Measurements from ENCODE around the gene QKI.
"Not testable (repeated sequence)": the region's sequence is repeated elsewhere in the genome, so short reads cannot be mapped to it uniquely, and the experiment has no call there.

Gene QKI

GRCh38 chr6:163414117-163414945 is at the start of gene QKI:
TSS of gene QKI (plus strand) at chr6:163414718. CDS start at chr6:163415194, 476 bp downstream.
- DNase-seq (ENCODE audit: low read depth) = no peak

- no peak for DNase-seq (ENCODE audit: low read depth)
These were observed 48.2 kb upstream of the QKI start for GRCh38 chr6:163366288-163366687.

GRCh38 chr6:163367497-163368183 is 46.9 kb upstream of the QKI start:
- no peak for DNase-seq (ENCODE audit: low read depth)

DNA sequence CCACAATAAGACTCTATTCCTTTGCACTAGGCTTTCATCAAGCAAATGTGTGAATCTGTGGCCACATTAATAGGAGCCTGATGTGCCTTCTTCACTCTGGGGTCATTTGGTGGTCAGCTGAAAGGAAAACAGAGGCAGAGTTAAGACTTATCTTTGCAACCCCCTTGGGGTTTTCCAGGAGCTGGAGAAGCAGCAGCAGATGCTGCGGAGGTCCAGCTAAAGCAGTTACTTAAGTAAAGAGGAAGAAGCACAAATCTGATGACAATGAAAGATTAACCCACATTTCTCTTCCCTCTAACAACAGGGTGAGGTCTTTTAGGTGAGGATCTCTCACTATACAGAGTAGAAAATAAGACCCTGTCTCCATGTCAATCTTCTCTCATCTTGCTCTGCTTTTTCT is 45.4 kb upstream of the QKI start:
- DNase-seq (ENCODE audit: low read depth) = no peak

GRCh38 chr6:163369628-163370365 is 44.7 kb upstream of the QKI start:
- no peak for DNase-seq (ENCODE audit: low read depth)

GRCh38 chr6:163370464-163371117 is 43.9 kb upstream of the QKI start:
- no peak for DNase-seq (ENCODE audit: low read depth)

- DNase-seq (ENCODE audit: low read depth) = no peak
These were observed 43.4 kb upstream of the QKI start for GRCh38 chr6:163371129-163371528.

GRCh38 chr6:163373240-163373639 is 41.3 kb upstream of the QKI start:
- DNase-seq (ENCODE audit: low read depth) = no peak

- no peak for DNase-seq (ENCODE audit: low read depth)
These were observed 39.2 kb upstream of the QKI start for GRCh38 chr6:163375361-163375760.

DNA sequence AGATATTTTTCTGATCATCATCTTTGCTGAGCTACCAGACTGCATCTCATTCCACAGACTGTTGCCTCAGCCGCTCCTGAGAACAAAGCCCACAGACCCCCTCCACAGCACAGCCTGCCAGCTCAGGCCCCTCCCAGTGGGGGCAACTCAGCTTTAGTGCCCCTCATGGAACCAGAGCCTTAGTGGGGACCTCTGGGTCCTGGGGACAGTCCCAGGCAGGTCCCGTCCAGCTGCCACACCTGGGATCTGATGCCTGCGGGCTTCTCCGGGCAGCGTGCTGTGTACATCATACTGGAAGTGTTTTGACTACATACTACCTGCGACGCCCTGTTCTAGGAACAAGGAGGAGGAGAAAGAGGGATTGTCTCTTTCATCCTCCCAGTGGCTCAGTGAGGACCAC is 38.3 kb upstream of the QKI start:
- DNase-seq (ENCODE audit: low read depth) = no peak

DNA sequence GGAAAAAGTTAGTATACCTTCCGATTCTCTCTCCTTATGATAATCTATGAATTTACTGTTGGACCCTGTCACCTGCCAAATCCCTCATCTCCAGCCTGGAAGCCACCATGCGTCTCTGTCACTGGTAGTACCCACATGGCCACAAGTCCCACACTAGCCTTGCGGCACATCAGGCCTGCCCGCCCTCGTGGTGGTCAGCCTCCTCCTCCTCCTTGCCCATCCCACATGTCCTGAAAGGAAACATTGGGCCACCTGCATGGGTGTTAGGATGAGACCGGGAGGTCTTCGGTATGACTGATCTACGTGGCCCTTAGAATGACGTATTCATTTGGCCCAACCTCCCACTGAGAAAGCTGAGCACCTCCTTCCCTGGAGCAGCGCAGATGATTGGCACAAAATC is 37.0 kb upstream of the QKI start:
- no peak for DNase-seq (ENCODE audit: low read depth)

DNA sequence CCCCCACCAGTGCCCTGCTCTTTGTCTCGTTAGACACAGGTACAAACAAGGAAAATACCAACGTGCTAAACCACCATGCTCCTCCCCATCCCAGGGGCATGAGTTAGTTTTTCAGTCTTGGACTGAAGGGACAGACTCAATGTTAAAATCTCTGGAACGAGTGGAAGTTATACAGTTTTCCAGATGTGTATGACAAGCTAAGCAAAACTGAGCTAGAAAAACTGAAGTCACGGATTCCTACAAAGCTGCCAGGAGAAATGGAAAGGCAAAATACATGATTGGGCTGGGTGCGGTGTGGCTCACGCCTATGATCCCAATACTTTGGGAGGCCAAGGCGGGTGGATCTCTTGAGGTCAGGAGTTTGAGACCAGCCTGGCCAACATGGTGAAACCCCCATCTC is 34.3 kb upstream of the QKI start:
- DNase-seq (ENCODE audit: low read depth) = no peak

DNA sequence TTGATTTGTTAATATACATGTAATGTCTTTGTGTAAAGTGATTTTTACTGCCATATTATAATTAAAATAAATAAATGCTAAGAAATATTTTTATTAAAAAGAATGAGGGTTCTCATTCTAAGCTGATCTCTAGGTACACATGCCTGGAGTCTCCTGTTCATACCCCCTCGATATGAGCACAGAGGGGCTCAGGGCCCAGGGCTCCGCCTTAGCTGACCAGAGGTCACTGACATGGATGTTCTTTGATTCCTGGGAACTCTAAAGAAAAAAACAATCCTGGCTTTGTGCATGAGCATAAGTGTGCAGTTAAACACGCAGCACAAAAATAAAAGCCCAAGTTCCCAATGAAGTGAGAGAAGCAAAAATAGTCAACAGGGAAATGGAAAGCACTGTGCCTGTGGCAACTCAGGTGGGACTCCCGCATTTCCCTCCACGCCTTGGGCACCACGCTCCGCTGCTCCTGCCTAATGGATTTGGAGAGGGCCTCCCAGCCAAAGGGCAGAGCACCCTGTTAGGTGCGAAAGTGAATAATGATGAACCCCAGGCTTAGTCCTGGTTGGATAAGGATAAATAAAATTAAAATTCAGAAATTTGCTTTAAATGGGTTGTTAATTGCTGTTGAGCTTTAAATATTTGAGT is 33.3 kb upstream of the QKI start:
- DNase-seq (ENCODE audit: low read depth) = no peak

DNA sequence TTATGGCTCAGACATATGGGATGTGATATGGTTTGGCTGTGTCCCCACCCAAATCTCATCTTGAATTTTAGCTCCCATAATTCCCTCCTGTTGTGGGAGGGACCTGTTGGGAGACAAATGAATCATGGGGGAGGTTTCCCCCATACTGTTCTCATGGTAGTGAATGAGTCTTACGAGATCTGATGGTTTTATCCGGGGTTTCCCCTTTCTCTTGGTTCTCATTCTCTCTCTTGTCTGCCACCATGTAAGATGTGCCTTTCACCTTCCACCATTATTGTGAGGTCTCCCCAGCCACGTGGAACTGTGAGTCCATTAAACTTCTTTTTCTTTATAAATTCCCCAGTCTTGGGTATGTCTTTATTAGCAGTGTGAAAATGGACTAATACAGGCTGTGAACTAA is 31.1 kb upstream of the QKI start:
- DNase-seq (ENCODE audit: low read depth) = not testable (repeated sequence)

GRCh38 chr6:163383912-163384311 is 30.6 kb upstream of the QKI start:
- DNase-seq (ENCODE audit: low read depth) = no peak

GRCh38 chr6:163384510-163384909 is 30.0 kb upstream of the QKI start:
- DNase-seq (ENCODE audit: low read depth) = no peak

- not testable (repeated sequence) for DNase-seq (ENCODE audit: low read depth)
These were observed 29.0 kb upstream of the QKI start for GRCh38 chr6:163385503-163385902.

DNA sequence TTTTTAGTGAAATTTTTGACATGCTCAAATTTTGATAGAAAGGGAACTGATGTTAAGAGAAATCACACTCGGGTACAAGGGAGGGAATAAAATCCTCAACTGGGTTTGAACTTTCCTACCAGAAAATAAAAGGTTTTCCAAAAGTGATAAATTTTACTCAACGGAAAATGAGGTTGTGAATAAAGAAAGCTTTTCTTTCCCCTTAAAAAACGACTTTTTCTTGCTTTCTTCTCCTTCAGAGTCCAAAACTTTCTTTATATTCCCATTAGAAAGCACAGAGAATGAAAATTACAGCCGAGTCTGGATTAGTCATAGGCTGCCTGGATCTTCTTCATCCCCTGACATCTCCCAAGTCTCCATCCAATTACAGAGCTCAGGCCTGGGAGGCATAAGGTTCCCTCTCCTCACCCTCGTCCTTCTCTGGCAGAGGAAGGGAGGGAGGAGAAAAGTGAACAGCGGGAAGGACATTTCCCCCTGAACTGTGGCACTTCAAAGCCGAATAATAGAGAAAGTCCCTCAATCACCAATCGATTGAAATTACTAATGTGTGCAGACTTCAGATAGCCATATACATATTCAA is 28.1 kb upstream of the QKI start:
- DNase-seq (ENCODE audit: low read depth) = no peak

GRCh38 chr6:163387317-163387716 is 27.2 kb upstream of the QKI start:
- no peak for DNase-seq (ENCODE audit: low read depth)

- no peak for DNase-seq (ENCODE audit: low read depth)
These were observed 25.2 kb upstream of the QKI start for GRCh38 chr6:163389354-163389753.

- no peak for DNase-seq (ENCODE audit: low read depth)
These were observed 23.7 kb upstream of the QKI start for GRCh38 chr6:163390770-163391169.

All from GM04503 (cell line).